GM19467 (cell line): ENCODE measurements around the gene CFAP161.
"Not testable (repeated sequence)": the region's sequence is repeated elsewhere in the genome, so short reads cannot be mapped to it uniquely, and the experiment has no call there.

ENCODE experiments used
- ATAC-seq: cut with Tn5 transposase; IDR thresholded peaks from one replicate; pipeline ENCODE4 v1.9.1; 2021; ENCODE audit warnings: mild to moderate bottlenecking, moderate library complexity; ENCODE audit not compliant: unreplicated experiment

The CFAP161 gene

DNA sequence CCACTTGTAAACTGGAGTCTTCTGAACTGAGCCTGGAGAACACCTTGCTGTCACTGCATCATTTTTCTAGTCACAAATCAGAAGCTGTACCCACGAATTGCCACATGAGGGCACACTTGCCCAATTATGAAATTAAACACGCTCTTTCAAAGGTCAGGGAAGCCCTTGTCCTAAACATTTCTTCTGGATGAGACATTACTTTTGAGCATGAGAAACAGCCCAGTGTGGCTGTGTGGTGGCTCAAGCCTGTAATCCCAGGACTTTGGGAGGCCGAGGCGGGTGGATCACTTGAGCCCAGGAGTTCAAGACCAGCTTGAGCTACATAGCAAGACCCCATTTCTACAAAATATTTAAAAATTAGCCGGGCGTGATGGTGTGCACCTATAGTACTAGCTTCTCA lies 27.5 kb upstream of the CFAP161 start:
- ATAC-seq: no peak

DNA sequence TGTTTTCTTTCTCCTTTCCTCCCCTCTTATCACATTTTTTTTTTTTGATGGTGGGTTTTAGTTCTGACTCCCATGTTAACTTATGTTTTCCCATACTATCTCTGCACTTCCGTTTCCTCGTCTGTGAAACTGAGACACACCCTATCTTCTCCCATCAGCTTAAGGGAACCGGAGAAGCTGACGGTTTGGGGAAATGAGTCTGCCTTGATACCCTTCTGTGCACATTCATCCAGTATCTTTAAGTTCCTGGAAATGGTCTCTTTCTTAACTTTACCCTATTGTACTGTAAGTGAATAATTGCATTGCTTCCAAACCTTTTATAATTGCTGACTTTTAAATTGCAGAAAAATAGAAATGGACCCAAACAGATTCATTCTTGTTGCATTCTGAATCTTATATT lies 26.2 kb upstream of the CFAP161 start:
- no peak for ATAC-seq

GRCh38 chr15:81108427-81108826 lies 25.6 kb upstream of the CFAP161 start:
- no peak for ATAC-seq

DNA sequence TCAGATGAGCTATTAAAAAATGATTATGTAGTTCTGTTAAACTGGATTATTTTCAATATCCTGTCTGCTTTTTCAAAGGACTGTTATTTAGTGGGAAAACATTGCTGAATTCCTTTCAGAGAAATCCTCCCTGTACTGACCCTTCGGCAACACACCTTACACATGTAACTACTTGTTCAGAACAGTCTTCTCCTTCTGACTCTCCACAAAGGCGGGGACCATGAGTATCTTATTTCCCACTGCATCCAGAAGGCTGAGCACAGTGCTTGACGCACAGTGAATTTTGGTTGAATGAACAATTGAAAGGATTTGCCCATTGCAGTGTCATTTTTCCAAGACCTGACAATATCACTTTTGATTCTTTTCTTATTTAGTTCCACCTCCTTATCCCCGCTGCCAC lies 23.1 kb upstream of the CFAP161 start:
- ATAC-seq: no peak

DNA sequence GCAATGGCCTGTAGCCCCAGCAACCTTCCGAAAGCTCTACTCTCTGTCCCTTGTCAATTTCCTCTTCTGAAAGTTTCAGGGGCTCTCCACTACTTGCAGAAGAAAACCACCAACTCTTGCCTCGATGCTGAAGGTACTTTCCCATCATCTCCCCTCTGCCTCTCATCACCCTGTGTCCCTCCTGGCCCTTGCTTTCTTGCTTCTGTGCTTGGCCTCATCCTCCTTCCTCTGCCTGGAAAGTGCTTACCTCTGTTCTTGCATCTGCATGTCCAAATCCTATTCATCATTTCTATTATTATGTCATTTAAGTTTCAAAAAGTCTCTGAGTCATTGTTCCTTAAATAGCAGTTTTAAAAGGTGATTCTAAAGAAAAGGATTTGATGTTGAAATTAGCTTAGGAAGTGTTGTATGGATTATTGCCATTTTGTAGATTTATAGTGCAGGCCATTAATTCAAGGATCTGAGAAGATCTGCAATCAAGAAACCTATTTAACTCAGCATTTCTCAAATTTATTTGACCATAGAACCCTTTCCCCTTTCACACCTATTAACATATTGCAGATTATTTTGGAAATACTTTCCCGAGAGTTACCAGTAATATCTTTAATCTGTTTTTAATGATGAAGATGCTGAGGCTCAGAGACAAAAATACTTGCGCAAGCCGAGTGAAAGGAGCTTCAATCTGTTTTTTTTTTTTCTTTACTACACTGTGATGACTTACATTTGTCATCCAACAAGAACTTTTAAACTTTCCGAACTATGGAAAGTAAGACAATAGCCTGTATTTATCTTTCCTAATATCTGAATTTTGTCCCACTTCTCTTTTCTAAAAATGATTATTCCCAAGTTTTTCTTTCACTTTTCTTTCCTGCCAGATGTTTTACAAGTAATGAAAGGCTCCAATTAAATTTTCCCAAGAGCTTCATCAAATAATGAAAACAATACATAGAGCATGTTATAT lies 22.3 kb upstream of the CFAP161 start:
- ATAC-seq: peak; percentile 69

GRCh38 chr15:81113204-81113657 lies 20.8 kb upstream of the CFAP161 start:
- ATAC-seq: no peak

DNA sequence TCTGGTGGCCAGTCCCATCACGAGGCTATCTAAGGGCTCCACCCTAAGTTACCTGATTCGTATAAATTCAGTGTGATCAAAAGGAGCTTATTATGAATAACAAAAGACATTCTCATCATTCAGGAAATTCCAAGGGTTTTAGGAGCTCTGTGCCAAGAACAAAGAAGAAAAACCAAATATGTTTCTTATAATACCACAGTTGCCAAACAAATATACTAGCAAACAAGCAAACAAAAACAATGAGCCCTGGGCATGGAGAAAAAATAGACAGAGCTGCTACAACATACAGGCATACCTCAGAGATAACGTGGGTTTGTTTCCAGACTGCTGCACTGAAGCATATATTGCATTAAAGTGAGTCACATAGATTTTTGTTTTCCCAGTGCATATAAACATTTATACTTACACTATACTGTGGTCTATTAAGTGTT lies 20.2 kb upstream of the CFAP161 start:
- no peak for ATAC-seq

- ATAC-seq: no peak
Measured at GRCh38 chr15:81115054-81115939, 18.8 kb upstream of the CFAP161 start.

- ATAC-seq: no peak
Measured at GRCh38 chr15:81117136-81117535, 16.9 kb upstream of the CFAP161 start.

DNA sequence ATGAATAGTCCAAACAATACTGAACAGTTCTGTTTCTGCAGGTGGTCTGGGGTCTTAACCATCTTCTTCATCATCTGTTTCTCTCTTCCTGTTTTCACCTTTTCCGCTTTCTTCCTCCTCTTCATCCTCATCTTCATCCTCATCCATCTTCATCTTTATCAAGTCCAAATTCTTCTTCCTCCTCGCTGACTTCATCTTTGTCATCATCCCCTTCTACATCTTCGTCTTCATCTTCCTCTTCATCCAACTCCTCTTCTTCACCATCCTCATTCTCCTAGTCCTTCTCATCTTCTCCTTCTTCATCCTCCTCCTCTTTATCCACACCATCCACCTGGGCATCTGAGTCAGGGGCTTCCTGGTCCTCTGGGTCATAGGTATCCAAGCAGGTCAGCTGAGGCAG lies 16.5 kb upstream of the CFAP161 start:
- ATAC-seq: no peak

- no peak for ATAC-seq
Measured at GRCh38 chr15:81118361-81118760, 15.7 kb upstream of the CFAP161 start.

DNA sequence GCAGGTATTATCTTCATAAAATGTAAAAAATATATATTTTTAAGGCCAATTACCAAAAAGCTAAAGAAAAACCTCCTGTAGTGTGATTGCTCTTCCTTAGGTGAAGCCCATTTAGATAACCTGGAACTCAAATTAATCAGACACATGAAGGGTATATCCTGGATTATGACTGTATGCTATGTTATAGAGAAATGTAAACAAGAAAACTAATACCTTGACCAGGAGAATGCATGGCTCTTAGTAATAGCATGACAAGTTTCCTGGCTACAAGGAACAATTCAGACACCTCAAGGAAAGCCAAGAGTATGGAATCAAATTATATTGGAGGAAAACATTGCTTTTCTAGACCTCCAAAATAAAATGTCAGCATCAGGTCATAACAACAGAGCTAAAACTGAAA lies 14.0 kb upstream of the CFAP161 start:
- no peak for ATAC-seq

DNA sequence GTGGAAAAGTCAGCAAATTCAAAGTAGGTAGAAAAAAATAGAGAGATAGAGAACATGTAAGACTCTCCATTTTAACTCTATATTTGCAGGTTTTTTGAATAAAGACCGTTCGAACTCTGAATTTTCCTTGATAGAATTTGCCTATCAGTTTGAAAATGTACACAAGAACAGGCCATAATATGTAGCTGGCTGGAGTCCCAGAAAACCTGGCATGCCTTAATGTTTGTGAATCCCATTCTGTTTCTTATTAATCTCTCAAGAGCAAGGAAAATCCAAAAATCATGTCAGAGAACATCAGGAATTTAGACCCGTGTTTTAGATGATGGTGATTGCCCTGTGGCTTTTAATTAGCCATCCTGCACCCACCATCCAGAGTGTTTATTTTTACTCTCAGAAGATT lies 7.2 kb upstream of the CFAP161 start:
- no peak for ATAC-seq

GRCh38 chr15:81141478-81141877 lies 7.4 kb downstream of the CFAP161 start:
- ATAC-seq: not testable (repeated sequence)

GRCh38 chr15:81146006-81146405 lies 11.9 kb downstream of the CFAP161 start:
- no peak for ATAC-seq

DNA sequence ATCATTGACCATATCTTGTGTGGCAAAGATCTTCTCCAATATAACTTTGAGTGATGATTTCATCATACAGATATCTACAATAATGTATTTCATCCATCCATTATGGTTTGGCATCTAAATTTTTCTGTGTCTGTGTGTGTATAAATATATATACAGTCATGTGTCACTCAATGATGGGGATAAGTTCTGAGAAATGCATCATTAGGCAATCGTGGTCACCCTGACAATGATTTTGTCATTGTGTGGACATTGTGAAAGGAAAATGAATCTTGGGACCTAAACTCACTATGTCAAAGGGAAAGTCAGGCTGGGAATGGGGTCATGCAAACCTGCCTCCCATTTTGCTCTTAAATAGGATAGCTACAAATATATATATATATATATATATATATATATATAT lies 12.4 kb downstream of the CFAP161 start:
- ATAC-seq: no peak

GRCh38 chr15:81151389-81151788 lies 17.3 kb downstream of the CFAP161 start:
- no peak for ATAC-seq

- no peak for ATAC-seq
Measured at GRCh38 chr15:81152339-81152738, 18.3 kb downstream of the CFAP161 start.

DNA sequence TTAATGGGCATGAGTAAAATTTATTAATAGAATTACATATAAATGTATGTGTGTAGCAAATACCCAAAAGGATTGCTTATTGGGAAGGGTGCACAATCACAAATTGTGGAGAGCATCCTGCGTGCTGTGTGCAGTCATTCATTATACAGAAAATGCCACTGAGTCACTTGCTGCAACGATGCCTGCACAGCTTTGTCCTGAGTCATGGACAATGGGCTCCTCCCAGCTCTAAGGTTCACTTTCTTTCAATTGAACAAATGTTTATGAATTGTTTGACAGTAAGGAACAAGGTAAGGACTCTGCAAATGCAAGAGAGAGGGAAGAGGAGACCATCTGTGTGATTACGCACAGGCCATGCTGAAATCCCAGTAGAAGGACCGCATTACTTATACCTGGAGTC lies 18.7 kb downstream of the CFAP161 start:
- ATAC-seq: no peak

DNA sequence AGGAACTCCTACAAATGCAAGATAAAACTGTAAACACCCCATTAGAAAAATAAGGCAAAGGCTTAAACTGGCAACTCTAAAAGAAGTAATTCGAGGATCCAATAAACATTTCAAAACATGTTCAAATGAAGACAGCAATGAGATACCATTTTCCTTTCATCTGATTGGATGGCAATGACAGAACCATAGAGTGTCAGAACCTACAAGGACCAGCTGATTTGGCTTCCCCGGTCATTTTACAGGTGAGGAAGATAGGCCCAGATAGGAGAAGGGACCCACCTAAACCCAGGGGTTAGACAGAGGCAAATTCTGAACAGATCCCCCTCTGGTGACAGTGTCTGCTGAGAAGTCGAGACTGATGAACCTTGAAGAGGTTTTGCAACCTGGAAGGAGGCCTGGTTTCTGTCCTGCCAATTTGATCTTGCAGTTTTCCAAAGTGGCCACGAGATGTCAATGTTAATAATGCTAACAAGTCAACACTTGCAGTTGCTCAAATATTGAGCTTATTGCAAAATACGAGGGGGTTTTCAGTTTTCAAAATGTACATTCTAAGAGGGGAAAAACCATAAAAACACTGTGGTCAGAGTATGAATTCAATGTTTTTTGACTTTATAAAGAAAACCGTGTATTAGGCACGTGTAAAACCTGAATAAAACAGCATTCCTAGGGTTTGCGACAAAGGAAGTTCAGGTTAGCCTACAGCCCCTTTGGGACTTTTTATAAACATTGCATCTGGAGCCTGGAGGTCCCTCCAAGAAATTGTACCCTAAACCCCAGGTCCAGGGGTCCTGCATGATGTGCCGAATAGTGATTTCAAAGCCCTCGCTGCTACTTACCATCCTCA lies 21.5 kb downstream of the CFAP161 start:
- ATAC-seq: no peak

GRCh38 chr15:81156324-81156723 lies 22.3 kb downstream of the CFAP161 start:
- ATAC-seq: no peak
